ENCODE measurements around the gene C3orf70.

The C3orf70 gene

GRCh38 chr3:185042312-185043050 is 110.4 kb downstream of the C3orf70 start:
- CTCF ChIA-PET, result interaction anchor here (0.7 kb wide), 1 partner anchor 28 kb away, joined by 3 read pairs; no protein-coding TSS in a partner anchor
- POLR2A ChIA-PET (ENCODE audit: low non-redundant PET), result no interaction called here
- DNase-seq (ENCODE audit: low spot score), result no peak
- TF ChIP-seq, protein P1, sequence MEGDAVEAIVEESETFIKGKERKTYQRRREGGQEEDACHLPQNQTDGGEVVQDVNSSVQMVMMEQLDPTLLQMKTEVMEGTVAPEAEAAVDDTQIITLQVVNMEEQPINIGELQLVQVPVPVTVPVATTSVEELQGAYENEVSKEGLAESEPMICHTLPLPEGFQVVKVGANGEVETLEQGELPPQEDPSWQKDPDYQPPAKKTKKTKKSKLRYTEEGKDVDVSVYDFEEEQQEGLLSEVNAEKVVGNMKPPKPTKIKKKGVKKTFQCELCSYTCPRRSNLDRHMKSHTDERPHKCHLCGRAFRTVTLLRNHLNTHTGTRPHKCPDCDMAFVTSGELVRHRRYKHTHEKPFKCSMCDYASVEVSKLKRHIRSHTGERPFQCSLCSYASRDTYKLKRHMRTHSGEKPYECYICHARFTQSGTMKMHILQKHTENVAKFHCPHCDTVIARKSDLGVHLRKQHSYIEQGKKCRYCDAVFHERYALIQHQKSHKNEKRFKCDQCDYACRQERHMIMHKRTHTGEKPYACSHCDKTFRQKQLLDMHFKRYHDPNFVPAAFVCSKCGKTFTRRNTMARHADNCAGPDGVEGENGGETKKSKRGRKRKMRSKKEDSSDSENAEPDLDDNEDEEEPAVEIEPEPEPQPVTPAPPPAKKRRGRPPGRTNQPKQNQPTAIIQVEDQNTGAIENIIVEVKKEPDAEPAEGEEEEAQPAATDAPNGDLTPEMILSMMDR (conservative IDR thresholded peaks at IDR 0.05; ENCODE audit: low read depth), result no peak
- H3K27ac ChIP-seq, result no peak overlapping the region

DNA sequence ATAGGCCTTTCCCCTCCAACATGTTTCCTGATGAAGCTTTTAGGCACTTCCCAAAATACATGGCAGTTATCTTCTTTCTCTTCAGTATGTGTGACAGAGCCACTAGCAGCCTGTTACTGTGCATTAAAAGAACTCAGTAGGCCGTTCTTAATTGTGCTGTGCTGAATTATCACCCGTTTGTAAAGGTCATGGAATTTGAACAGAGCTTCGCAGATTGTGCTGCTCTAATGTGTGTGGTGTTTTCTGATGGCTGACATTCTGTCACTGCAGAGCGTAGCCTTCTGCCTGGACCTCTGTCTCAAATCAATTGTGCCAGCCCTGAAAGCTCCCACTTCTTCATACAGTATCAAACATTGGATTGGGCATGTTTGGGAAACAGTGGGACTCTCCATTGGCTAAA is 111.3 kb downstream of the C3orf70 start:
- H3K27ac ChIP-seq, result no peak overlapping the region
- POLR2A ChIA-PET (ENCODE audit: low non-redundant PET), result interaction anchor here (0.6 kb wide), 1 partner anchor 55 kb away, joined by 3 read pairs; no protein-coding TSS in a partner anchor
- TF ChIP-seq, protein P1 (conservative IDR thresholded peaks at IDR 0.05; ENCODE audit: low read depth), result no peak
- CTCF ChIA-PET, result no interaction called here
- DNase-seq (ENCODE audit: low spot score), result no peak

GRCh38 chr3:185040425-185040824 is 112.4 kb downstream of the C3orf70 start:
- TF ChIP-seq, protein P1 (conservative IDR thresholded peaks at IDR 0.05; ENCODE audit: low read depth), result no peak
- ChIA-PET POLR2A (ENCODE audit: low non-redundant PET) (no interaction called here), CTCF (interaction anchor here (0.5 kb wide), 1 partner anchor 386 kb away, joined by 3 read pairs; no protein-coding TSS in a partner anchor)
- no peak overlapping the region for H3K27ac ChIP-seq
- DNase-seq (ENCODE audit: low spot score), result no peak

DNA sequence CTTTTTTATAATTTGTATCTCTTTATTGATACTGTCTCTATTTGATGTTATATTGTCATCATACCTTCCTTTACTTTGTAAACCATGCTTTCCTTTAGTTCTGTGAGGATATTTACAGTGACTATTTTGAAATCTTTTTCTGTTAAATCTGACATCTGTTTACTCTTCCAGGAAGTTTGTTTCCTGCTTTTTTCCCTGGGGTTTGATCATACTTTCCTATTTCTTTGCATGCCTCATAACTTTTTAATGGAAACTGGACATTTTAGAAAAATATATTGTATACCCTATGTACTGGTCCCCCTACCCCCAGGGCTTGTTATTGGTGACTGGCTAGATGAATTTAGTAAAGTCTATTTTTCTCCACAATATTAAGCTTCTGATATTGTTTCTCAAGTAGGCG is 115.1 kb downstream of the C3orf70 start:
- TF ChIP-seq, protein P1 (conservative IDR thresholded peaks at IDR 0.05; ENCODE audit: low read depth), result no peak
- ChIA-PET CTCF (no interaction called here), POLR2A (ENCODE audit: low non-redundant PET) (no interaction called here)
- no peak overlapping the region for H3K27ac ChIP-seq
- no peak for DNase-seq (ENCODE audit: low spot score)

GRCh38 chr3:185030951-185031350 is 121.9 kb downstream of the C3orf70 start:
- no peak for DNase-seq (ENCODE audit: low spot score)
- ChIA-PET POLR2A (ENCODE audit: low non-redundant PET) (no interaction called here), CTCF (interaction anchor here (0.6 kb wide), 1 partner anchor 249 kb away, joined by 3 read pairs; no protein-coding TSS in a partner anchor)
- TF ChIP-seq, protein P1 (conservative IDR thresholded peaks at IDR 0.05; ENCODE audit: low read depth), result no peak
- no peak overlapping the region for H3K27ac ChIP-seq

DNA sequence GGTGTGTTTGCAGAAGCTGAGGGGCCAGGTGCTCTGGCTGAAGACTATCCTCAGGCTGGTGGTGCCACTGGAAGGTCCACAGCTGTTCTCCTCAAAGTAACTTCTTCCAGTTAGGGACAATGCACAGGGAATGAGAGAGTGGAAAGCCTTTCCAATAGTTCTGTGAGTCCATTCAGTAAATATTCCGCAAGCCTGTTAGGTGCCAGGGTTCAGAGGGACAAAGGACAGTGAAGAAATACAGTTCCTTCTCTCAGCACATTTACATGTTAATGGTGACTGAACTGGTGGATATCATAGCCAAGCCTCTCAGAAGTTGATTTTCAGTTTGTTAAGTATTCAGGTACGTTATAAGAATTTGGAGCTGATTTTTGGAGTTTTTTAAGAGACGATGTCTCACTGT is 122.5 kb downstream of the C3orf70 start:
- POLR2A ChIA-PET (ENCODE audit: low non-redundant PET), result no interaction called here
- no peak overlapping the region for H3K27ac ChIP-seq
- CTCF ChIA-PET, result interaction anchor here (0.6 kb wide), 1 partner anchor 250 kb away, joined by 3 read pairs; no protein-coding TSS in a partner anchor
- TF ChIP-seq, protein P1 (conservative IDR thresholded peaks at IDR 0.05; ENCODE audit: low read depth), result no peak
- DNase-seq (ENCODE audit: low spot score), result no peak
